ENCODE data around the gene AOX1. TPM values are rescaled to one million over a fixed set of nuclear protein-coding genes. Genes with fewer than 3 reads are reported as not detected.

The AOX1 gene
- total and polyA plus RNA-seq, 10 of the 15 experiments (the other 5 are each of a cell fraction or from before 2014, with no cell fraction given) = 0.03 to 0.56 (median 0.19) TPM; not detected in 6

GRCh38 chr2:200592406-200593075, 6.7 kb downstream of the AOX1 start:
- BruUV-seq (replicated peaks) = no TSS peak
- H3K27me3 ChIP-seq (replicated peaks in 1 of 2; ENCODE audit: control insufficient read depth in 2 of 2, insufficient read depth in 2 of 2, low read length in 1 of 2) = 0 out of 4 replicates have a peak, but pooled peaks cover 0 to 6% of the 10 kb centered on the region in 2 experiments
- POLR2A ChIA-PET = no interaction called here

More at GRCh38 chr2:200592406-200593075, 6.7 kb downstream of the AOX1 start:
- no peaks in the 10 kb centered on the region for H4K20me1 ChIP-seq (ENCODE audit: control insufficient read depth, insufficient read depth)
- intact Hi-C loops (cut with micrococcal nuclease; ENCODE audit: unreplicated experiment) = no loop called here
- WGBS (ENCODE audit: insufficient coverage, insufficient replicate concordance, low lambda C conversion rate, missing lambda C conversion rate) = 85% methylated on average over 1 of the region's 1 CpG
- H3K4me2 ChIP-seq (ENCODE audit: control insufficient read depth, insufficient read depth) = no peak overlapping the region
- H3K79me2 ChIP-seq (ENCODE audit: control insufficient read depth, insufficient read depth, low read length) = no peaks in the 10 kb centered on the region
- in situ Hi-C loops (cut with MboI) = no loop called here
- ChIA-PET SMC1A (ENCODE audit: uncharacterized antibody, unreplicated experiment) (interaction anchor here (1.0 kb wide), 1 partner anchor 110 kb away, joined by 3 read pairs; no protein-coding TSS in a partner anchor), RAD21 (ENCODE audit: unreplicated experiment) (no interaction called here), CTCF (no interaction called here)
- H2AFZ ChIP-seq (ENCODE audit: control insufficient read depth, low read depth, low read length) = no peak overlapping the region
- H3K4me1 ChIP-seq (ENCODE audit: control insufficient read depth, insufficient read depth, low read length) = no peaks in the 10 kb centered on the region
- no peak overlapping the region for H3K27ac ChIP-seq (ENCODE audit: control insufficient read depth, insufficient read depth)
- ATAC-seq = peak; percentile 37; the same call in 1 of the 3 replicates
- no peak for FAIRE-seq
- TF ChIP-seq HDAC2 (IDR thresholded peaks at IDR 0.05) (no peak), CBX5 (IDR thresholded peaks at IDR 0.05; ENCODE audit: low read depth) (no peak), REST (IDR thresholded peaks at IDR 0.05; ENCODE audit: low read depth, low read length) (peak; percentile 85)
- no peak overlapping the region for H3K4me3 ChIP-seq
- no peak for DNase-seq (ENCODE audit: low read depth, low spot score)
- H3K9ac ChIP-seq (ENCODE audit: control insufficient read depth, insufficient read depth, low read length) = no peak overlapping the region
- H3K9me3 ChIP-seq (replicated peaks; ENCODE audit: control insufficient read depth, insufficient read depth, low read length) = no peaks in the 10 kb centered on the region
- no peaks in the 10 kb centered on the region for H3K36me3 ChIP-seq (ENCODE audit: control insufficient read depth in 2 of 2, insufficient read depth in 2 of 2, low read length in 1 of 2)

Data from GM12878 (cell line).